GM12878 (cell line): ENCODE measurements around the gene ZIC1. TPM values are rescaled to one million over a fixed set of nuclear protein-coding genes. Genes with fewer than 3 reads are reported as not detected.

Source experiments
- ATAC-seq: fragments of 200-7000 bp; cut with Tn5 transposase; 3 replicates; pipeline ENCODE4 v1.9.1; 2020; ENCODE audit warnings: mild to moderate bottlenecking, moderate library complexity
- BruUV-seq: library from RNA; stranded (reverse); fragments of 400-500 nt; replicated peaks from 2 replicates; lab custom pipeline; 2021; lab: Mats Ljungman, UMichigan
- CTCF ChIA-PET: fragments of 300-600 bp; sonication (Branson Sonifier 250); formaldehyde crosslinking; extraction: SDS; loops from one replicate; lab custom pipeline; 2021; ENCODE audit warnings: inconsistent platforms; lab: Yijun Ruan, JAX
- POLR2A ChIA-PET: fragments of 350-600 bp; formaldehyde crosslinking; extraction: SDS; loops from one replicate; lab custom pipeline; 2021; ENCODE audit warnings: inconsistent platforms; lab: Charles Lee
- RAD21 ChIA-PET: fragments of 300-600 bp; sonication (Branson Sonifier 250); formaldehyde crosslinking; loops from one replicate; lab custom pipeline; 2023; ENCODE audit warnings: antibody characterized with exemption; ENCODE audit not compliant: unreplicated experiment; lab: Charles Lee
- SMC1A ChIA-PET: fragments of 300-600 bp; sonication (Branson Sonifier 250); formaldehyde crosslinking; loops from one replicate; lab custom pipeline; 2023; ENCODE audit not compliant: unreplicated experiment, uncharacterized antibody; lab: Charles Lee
- DNase-seq: peaks from one replicate; pipeline ENCODE4 v3.0.0-alpha.2; 2011; ENCODE audit warnings: low read depth, low spot score
- FAIRE-seq: peaks from 3 replicates; lab custom pipeline; 2011; peaks lifted over from hg19 to GRCh38; lab: Jason Lieb, UNC
- H2AFZ ChIP-seq: 2 replicates; pipeline ENCODE4 v1.6.0; 2011; ENCODE audit warnings: low read depth, low read length, control low read depth; ENCODE audit not compliant: control insufficient read depth
- H3K27ac ChIP-seq: 2 replicates; pipeline ENCODE4 v1.5.1; 2011; ENCODE audit warnings: control low read depth; ENCODE audit not compliant: control insufficient read depth, insufficient read depth
- H3K27me3 ChIP-seq, 2 experiments: replicated peaks in 1 of 2; 2 replicates each; pipeline versions ENCODE4 v1.6.0 to v1.6.1; 2011; ENCODE audit warnings: low read length in 1 of 2; ENCODE audit not compliant: control insufficient read depth in 2 of 2, insufficient read depth in 2 of 2
- H3K36me3 ChIP-seq, 2 experiments: 2 replicates each; pipeline ENCODE4 v1.5.1; 2011; ENCODE audit warnings: low read length in 1 of 2; ENCODE audit not compliant: control insufficient read depth in 2 of 2, insufficient read depth in 2 of 2
- H3K4me1 ChIP-seq: 2 replicates; pipeline ENCODE4 v1.6.1; 2011; ENCODE audit warnings: mild to moderate bottlenecking, low read length, moderate library complexity, mixed read lengths; ENCODE audit not compliant: control insufficient read depth, insufficient read depth
- H3K4me2 ChIP-seq: 2 replicates; pipeline ENCODE4 v1.6.0; 2011; ENCODE audit warnings: control low read depth; ENCODE audit not compliant: control insufficient read depth, insufficient read depth
- H3K4me3 ChIP-seq: fragments of 200-600 bp; sonication (generic); 2 replicates; pipeline ENCODE4 v1.5.1; 2016
- H3K79me2 ChIP-seq: 2 replicates; pipeline ENCODE4 v1.6.0; 2011; ENCODE audit warnings: low read length; ENCODE audit not compliant: control insufficient read depth, insufficient read depth
- H3K9ac ChIP-seq: 2 replicates; pipeline ENCODE4 v1.8.0; 2011; ENCODE audit warnings: low read length, control low read depth, mixed read lengths; ENCODE audit not compliant: control insufficient read depth, insufficient read depth
- H3K9me3 ChIP-seq: replicated peaks from 3 replicates; pipeline ENCODE4 v1.5.1; 2011; ENCODE audit warnings: mild to moderate bottlenecking, low read length; ENCODE audit not compliant: control insufficient read depth, insufficient read depth
- H4K20me1 ChIP-seq: 2 replicates; pipeline ENCODE4 v1.6.0; 2011; ENCODE audit not compliant: control insufficient read depth, insufficient read depth
- KLF5 ChIP-seq: fragments of 450-650 bp; IDR thresholded peaks from 2 replicates; pipeline ENCODE4 v1.6.1; 2014; ENCODE audit warnings: mild to moderate bottlenecking; ENCODE audit not compliant: partially characterized antibody
- MTA3 ChIP-seq: IDR thresholded peaks from 2 replicates; pipeline ENCODE4 v1.6.1; 2012; ENCODE audit warnings: low read length, inconsistent platforms, borderline replicate concordance
- PAX8 ChIP-seq: fragments of 450-650 bp; IDR thresholded peaks from 2 replicates; pipeline ENCODE4 v1.6.1; 2017; ENCODE audit warnings: mild to moderate bottlenecking, moderate library complexity
- TCF12 ChIP-seq: IDR thresholded peaks from 2 replicates; pipeline ENCODE4 v1.6.1; 2011; ENCODE audit warnings: low read depth, mild to moderate bottlenecking, low read length
- WGBS: methylation state at CpG from one replicate; pipeline ENCODE4 v1.1.6; 2016; ENCODE audit warnings: low lambda C conversion rate; ENCODE audit not compliant: insufficient replicate concordance, insufficient coverage; ENCODE audit errors: missing lambda C conversion rate; 5-methylcytosine and 5-hydroxymethylcytosine counted together
- in situ Hi-C: fragments of 300-500 bp; cut with MboI; formaldehyde crosslinking; loops from 9 replicates; pipeline ENCODE4 v1.14.3; 2018; ENCODE audit warnings: mixed read lengths
- intact Hi-C: fragments of 100-400 bp; cut with micrococcal nuclease; formaldehyde crosslinking; loops from one replicate; pipeline ENCODE4 v1.14.2; 2022; ENCODE audit not compliant: unreplicated experiment
- polyA plus RNA-seq, 11 experiments: library from polyadenylated mRNA; depleted of rRNA in 4 of 11; unstranded in 6 of 11; stranded (reverse) in 5 of 11; fragments of >200 nt; fragmentation: Nextera tagmentation in 4 of 11; fragmentation: Illumina TruSeq in 1 of 11; extraction: Ambion mirVana in 4 of 11; extraction: Trizol in 1 of 11; gene quantifications; 1 replicate in 1 of 11; 2 replicates in 10 of 11; pipeline versions ENCODE4 v1.2.1 to v1.2.3, GENCODE V29; 2011 to 2016; ENCODE audit warnings: inconsistent platforms in 2 of 11, missing spikeins in 2 of 11, low read depth in 1 of 11
- total RNA-seq, 4 experiments: library from RNA; depleted of rRNA in 3 of 4; stranded (reverse); fragments of >200 nt in 3 of 4; fragmentation: Illumina TruSeq in 1 of 4; extraction: Trizol in 1 of 4; gene quantifications; 2 replicates each; pipeline versions ENCODE4 v1.2.1 to v1.2.3, GENCODE V29; 2013 to 2021
- TF ChIP-seq, protein P1 (sequence below): IDR thresholded peaks from 2 replicates; pipeline ENCODE4 v1.6.1; 2012; ENCODE audit warnings: improper control_type of control experiment, low read depth, low read length; ENCODE audit not compliant: insufficient replicate concordance
- TF ChIP-seq, protein P2 (sequence below): IDR thresholded peaks from 2 replicates; pipeline ENCODE4 v1.6.1; 2012; ENCODE audit warnings: mild to moderate bottlenecking, low read depth, low read length

ZIC1 gene
- total and polyA plus RNA-seq, 10 of the 15 experiments (the other 5 are each of a cell fraction or from before 2014, with no cell fraction given), result not detected

DNA sequence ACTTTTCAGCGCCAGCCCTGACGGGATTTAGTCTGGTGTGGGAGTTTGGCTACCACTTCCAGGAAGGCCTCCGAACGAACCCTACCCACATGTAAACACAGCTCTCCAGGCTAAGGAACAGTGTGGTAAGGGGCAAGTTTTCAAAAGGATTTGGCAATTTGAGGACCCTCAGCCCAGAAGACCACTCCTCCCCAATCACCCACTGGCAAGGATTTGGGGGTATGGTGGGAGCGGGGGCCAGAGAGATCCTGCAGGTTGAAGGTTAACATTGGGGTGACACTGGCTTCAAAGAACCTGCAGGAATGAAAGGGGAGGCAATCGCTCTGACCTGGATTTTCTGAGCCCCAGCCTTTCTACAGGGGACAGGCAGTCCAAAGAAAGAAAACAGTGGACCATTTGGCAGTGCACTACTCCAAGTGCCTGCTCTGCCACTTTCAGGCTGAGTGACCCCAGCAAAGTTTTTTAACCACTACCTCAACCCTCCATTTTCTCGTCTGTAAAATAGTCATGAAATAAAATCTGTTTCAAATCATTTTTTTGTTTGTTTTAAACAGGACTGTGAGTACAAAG lies 37.3 kb upstream of the ZIC1 start:
- Histone ChIP-seq H3K27ac (no peak overlapping the region), H3K4me2 (no peak overlapping the region), H2AFZ (no peak overlapping the region), H3K4me1 (no peaks in the 10 kb centered on the region), H3K9me3 (no peaks in the 10 kb centered on the region; the same call in 2 of the 3 replicates), H4K20me1 (no peaks in the 10 kb centered on the region), H3K4me3 (no peak overlapping the region), H3K36me3 (no peaks in the 10 kb centered on the region), H3K9ac (no peak overlapping the region), H3K79me2 (no peaks in the 10 kb centered on the region), H3K27me3 (peaks cover 3 to 30% of the 10 kb centered on the region in 2 experiments)
- ChIA-PET CTCF (no interaction called here), RAD21 (no interaction called here), POLR2A (no interaction called here), SMC1A (no interaction called here)
- 31% methylated on average over 5 of the region's 7 CpGs for WGBS
- DNase-seq (no peak), FAIRE-seq (no peak), ATAC-seq (no peak)
- intact Hi-C loops, result no loop called here
- TF ChIP-seq, protein P1, sequence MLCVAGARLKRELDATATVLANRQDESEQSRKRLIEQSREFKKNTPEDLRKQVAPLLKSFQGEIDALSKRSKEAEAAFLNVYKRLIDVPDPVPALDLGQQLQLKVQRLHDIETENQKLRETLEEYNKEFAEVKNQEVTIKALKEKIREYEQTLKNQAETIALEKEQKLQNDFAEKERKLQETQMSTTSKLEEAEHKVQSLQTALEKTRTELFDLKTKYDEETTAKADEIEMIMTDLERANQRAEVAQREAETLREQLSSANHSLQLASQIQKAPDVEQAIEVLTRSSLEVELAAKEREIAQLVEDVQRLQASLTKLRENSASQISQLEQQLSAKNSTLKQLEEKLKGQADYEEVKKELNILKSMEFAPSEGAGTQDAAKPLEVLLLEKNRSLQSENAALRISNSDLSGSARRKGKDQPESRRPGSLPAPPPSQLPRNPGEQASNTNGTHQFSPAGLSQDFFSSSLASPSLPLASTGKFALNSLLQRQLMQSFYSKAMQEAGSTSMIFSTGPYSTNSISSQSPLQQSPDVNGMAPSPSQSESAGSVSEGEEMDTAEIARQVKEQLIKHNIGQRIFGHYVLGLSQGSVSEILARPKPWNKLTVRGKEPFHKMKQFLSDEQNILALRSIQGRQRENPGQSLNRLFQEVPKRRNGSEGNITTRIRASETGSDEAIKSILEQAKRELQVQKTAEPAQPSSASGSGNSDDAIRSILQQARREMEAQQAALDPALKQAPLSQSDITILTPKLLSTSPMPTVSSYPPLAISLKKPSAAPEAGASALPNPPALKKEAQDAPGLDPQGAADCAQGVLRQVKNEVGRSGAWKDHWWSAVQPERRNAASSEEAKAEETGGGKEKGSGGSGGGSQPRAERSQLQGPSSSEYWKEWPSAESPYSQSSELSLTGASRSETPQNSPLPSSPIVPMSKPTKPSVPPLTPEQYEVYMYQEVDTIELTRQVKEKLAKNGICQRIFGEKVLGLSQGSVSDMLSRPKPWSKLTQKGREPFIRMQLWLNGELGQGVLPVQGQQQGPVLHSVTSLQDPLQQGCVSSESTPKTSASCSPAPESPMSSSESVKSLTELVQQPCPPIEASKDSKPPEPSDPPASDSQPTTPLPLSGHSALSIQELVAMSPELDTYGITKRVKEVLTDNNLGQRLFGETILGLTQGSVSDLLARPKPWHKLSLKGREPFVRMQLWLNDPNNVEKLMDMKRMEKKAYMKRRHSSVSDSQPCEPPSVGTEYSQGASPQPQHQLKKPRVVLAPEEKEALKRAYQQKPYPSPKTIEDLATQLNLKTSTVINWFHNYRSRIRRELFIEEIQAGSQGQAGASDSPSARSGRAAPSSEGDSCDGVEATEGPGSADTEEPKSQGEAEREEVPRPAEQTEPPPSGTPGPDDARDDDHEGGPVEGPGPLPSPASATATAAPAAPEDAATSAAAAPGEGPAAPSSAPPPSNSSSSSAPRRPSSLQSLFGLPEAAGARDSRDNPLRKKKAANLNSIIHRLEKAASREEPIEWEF, result no peak
- TF ChIP-seq KLF5 (no peak), MTA3 (no peak), PAX8 (no peak), TCF12 (no peak)
- TF ChIP-seq, protein P2, sequence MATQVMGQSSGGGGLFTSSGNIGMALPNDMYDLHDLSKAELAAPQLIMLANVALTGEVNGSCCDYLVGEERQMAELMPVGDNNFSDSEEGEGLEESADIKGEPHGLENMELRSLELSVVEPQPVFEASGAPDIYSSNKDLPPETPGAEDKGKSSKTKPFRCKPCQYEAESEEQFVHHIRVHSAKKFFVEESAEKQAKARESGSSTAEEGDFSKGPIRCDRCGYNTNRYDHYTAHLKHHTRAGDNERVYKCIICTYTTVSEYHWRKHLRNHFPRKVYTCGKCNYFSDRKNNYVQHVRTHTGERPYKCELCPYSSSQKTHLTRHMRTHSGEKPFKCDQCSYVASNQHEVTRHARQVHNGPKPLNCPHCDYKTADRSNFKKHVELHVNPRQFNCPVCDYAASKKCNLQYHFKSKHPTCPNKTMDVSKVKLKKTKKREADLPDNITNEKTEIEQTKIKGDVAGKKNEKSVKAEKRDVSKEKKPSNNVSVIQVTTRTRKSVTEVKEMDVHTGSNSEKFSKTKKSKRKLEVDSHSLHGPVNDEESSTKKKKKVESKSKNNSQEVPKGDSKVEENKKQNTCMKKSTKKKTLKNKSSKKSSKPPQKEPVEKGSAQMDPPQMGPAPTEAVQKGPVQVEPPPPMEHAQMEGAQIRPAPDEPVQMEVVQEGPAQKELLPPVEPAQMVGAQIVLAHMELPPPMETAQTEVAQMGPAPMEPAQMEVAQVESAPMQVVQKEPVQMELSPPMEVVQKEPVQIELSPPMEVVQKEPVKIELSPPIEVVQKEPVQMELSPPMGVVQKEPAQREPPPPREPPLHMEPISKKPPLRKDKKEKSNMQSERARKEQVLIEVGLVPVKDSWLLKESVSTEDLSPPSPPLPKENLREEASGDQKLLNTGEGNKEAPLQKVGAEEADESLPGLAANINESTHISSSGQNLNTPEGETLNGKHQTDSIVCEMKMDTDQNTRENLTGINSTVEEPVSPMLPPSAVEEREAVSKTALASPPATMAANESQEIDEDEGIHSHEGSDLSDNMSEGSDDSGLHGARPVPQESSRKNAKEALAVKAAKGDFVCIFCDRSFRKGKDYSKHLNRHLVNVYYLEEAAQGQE, result no peak
- in situ Hi-C loops, result no loop called here
- no TSS peak for BruUV-seq
